ENCODE data around the gene RASAL1.

Gene RASAL1

GRCh38 chr12:113135178-113136127 is at the start of gene RASAL1:
Gene RASAL1 (minus strand): TSS chr12:113135761. CDS start chr12:113135462, 299 bp downstream.
- peak; percentile 61 for DNase-seq (ENCODE audit: low read depth)

GRCh38 chr12:113184900-113185179 is 49.3 kb upstream of the RASAL1 start:
- peak; percentile 80 for DNase-seq (ENCODE audit: low read depth)

GRCh38 chr12:113184098-113184899 is 48.7 kb upstream of the RASAL1 start:
- DNase-seq (ENCODE audit: low read depth) = no peak

- DNase-seq (ENCODE audit: low read depth) = no peak
Observed at GRCh38 chr12:113183030-113183589, 47.5 kb upstream of the RASAL1 start.

GRCh38 chr12:113181975-113182374 is 46.4 kb upstream of the RASAL1 start:
- DNase-seq (ENCODE audit: low read depth) = no peak

- DNase-seq (ENCODE audit: low read depth) = no peak
Observed at GRCh38 chr12:113180333-113180732, 44.8 kb upstream of the RASAL1 start.

GRCh38 chr12:113179023-113179422 is 43.5 kb upstream of the RASAL1 start:
- DNase-seq (ENCODE audit: low read depth) = no peak

- DNase-seq (ENCODE audit: low read depth) = peak; percentile 70
Observed at GRCh38 chr12:113174461-113175384, 39.2 kb upstream of the RASAL1 start.

GRCh38 chr12:113173081-113173698 is 37.6 kb upstream of the RASAL1 start:
- DNase-seq (ENCODE audit: low read depth) = no peak

- DNase-seq (ENCODE audit: low read depth) = no peak
Observed at GRCh38 chr12:113172185-113172584, 36.6 kb upstream of the RASAL1 start.

GRCh38 chr12:113171543-113171942 is 36.0 kb upstream of the RASAL1 start:
- no peak for DNase-seq (ENCODE audit: low read depth)

- DNase-seq (ENCODE audit: low read depth) = no peak
Observed at GRCh38 chr12:113170926-113171325, 35.4 kb upstream of the RASAL1 start.

GRCh38 chr12:113170457-113170856 is 34.9 kb upstream of the RASAL1 start:
- no peak for DNase-seq (ENCODE audit: low read depth)

GRCh38 chr12:113169697-113170096 is 34.1 kb upstream of the RASAL1 start:
- no peak for DNase-seq (ENCODE audit: low read depth)

- no peak for DNase-seq (ENCODE audit: low read depth)
Observed at GRCh38 chr12:113167868-113168267, 32.3 kb upstream of the RASAL1 start.

- no peak for DNase-seq (ENCODE audit: low read depth)
Observed at GRCh38 chr12:113165521-113166450, 30.2 kb upstream of the RASAL1 start.

- DNase-seq (ENCODE audit: low read depth) = no peak
Observed at GRCh38 chr12:113164014-113164413, 28.5 kb upstream of the RASAL1 start.

GRCh38 chr12:113163030-113163360 is 27.4 kb upstream of the RASAL1 start:
- DNase-seq (ENCODE audit: low read depth) = no peak

- no peak for DNase-seq (ENCODE audit: low read depth)
Observed at GRCh38 chr12:113162102-113163029, 26.8 kb upstream of the RASAL1 start.

Measured in stimulated activated CD8-positive, alpha-beta memory T cell treated with anti-CD3 and anti-CD28 coated beads, Interleukin-4, amount 100 ng/mL, for 24 hours (primary cell).